Measurements from ENCODE around the gene MT1G.

Gene MT1G

DNA sequence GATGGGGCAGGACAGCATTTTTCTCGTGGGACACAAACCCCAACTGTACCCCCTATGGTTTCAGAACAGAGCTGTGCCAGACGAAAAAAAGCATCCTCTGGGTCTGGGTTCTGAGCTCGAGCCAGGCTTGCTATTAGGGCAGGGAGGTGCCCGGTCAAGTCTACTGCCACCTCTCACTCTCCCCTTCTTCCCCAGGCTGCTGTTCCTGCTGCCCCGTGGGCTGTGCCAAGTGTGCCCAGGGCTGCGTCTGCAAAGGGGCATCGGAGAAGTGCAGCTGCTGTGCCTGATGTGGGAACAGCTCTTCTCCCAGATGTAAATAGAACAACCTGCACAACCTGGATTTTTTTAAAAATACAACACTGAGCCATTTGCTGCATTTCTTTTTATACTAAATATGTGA lies 41.2 kb downstream of the MT1G start:
- TF ChIP-seq, protein P1, sequence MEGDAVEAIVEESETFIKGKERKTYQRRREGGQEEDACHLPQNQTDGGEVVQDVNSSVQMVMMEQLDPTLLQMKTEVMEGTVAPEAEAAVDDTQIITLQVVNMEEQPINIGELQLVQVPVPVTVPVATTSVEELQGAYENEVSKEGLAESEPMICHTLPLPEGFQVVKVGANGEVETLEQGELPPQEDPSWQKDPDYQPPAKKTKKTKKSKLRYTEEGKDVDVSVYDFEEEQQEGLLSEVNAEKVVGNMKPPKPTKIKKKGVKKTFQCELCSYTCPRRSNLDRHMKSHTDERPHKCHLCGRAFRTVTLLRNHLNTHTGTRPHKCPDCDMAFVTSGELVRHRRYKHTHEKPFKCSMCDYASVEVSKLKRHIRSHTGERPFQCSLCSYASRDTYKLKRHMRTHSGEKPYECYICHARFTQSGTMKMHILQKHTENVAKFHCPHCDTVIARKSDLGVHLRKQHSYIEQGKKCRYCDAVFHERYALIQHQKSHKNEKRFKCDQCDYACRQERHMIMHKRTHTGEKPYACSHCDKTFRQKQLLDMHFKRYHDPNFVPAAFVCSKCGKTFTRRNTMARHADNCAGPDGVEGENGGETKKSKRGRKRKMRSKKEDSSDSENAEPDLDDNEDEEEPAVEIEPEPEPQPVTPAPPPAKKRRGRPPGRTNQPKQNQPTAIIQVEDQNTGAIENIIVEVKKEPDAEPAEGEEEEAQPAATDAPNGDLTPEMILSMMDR (IDR thresholded peaks at IDR 0.05): no peak

DNA sequence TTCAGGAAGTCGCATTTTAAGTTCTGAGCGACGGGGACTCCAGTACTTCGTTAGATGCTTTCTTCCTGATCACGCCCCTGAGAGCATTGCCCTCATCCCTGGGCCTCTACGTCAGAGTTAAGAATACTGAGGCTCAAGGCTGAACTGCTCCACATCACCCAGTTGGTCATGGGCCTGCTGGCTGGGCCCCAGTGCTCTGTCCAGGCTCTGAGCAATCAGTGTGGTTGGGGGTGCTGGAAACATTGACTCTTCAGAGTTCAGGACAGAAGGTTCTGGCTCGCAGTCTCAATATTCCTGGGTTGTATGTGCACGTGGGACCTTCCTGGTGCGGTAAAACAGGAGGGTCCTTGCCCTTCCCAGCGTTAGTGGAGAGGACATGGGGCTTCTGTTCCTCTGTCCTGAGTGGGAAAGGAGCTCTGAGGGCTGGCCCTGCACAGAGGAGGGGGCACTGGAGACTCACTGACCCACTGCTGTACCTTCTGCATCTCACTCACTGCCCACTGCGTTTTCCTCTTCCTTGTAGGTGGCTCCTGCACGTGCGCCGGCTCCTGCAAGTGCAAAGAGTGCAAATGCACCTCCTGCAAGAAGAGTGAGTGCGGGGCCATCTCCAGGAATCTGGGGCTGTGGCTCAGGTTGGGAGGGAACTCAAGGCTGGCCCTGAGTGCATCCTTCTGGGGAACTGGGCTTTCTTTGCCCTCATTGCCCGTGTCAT lies 41.8 kb downstream of the MT1G start:
- TF ChIP-seq, protein P1 (IDR thresholded peaks at IDR 0.05): no peak

DNA sequence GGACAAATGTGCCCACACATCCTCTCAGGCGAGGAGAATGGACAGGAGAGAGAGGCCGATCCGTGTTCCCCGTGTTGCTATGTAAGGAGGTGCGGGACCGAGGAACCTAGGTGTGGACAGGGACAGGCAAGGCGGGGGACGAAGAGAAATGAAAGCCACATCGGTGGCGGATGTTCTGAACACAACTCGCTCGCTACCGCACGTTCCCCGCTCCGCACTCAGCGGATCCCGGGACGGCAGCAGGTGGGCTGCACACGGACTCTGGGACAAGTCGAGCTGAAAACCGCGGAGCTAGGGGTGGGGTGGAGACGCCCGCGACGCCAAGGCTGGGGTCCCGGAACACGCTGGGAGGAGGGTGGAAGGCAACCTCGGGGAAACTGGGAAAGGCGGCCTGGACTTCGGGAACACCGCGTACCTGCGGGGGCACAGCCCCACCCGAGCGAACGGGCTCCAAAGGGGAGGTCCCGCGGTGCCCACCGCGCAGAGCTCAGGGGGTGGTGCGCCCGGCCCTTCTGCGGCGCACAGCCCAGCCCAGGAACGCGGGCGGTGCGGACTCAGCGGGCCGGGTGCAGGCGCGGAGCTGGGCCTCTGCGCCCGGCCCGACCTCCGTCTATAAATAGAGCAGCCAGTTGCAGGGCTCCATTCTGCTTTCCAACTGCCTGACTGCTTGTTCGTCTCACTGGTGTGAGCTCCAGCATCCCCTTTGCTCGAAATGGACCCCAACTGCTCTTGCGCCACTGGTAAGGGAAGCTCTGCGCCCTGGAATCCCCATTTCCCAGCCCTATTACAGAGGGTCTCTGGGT lies 42.5 kb downstream of the MT1G start, which contains the start of gene MT1E:
MT1E (plus strand) TSS at position 642 of the 803 bp plus-strand sequence; CDS start at position 713, 71 bp downstream.
- TF ChIP-seq, protein P1 (IDR thresholded peaks at IDR 0.05): no peak

DNA sequence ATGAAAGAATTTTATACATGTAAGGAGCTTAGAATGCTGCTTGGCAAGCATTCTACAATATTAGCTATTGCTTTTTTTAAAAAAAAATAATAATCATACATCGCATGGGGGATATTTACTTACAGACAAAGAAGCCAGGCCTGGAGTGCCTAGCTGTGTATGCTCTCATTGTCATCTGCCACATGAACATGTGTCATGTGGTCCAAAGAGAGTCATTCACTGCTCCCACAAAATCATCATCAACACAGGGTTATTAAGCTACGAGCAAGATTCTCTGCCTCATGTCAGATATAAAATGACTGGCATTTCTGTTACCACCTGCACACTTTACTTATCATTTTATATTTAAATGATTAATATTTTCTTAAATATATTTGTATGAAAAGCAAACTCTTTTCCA lies 44.2 kb downstream of the MT1G start:
- TF ChIP-seq, protein P1 (IDR thresholded peaks at IDR 0.05): no peak

DNA sequence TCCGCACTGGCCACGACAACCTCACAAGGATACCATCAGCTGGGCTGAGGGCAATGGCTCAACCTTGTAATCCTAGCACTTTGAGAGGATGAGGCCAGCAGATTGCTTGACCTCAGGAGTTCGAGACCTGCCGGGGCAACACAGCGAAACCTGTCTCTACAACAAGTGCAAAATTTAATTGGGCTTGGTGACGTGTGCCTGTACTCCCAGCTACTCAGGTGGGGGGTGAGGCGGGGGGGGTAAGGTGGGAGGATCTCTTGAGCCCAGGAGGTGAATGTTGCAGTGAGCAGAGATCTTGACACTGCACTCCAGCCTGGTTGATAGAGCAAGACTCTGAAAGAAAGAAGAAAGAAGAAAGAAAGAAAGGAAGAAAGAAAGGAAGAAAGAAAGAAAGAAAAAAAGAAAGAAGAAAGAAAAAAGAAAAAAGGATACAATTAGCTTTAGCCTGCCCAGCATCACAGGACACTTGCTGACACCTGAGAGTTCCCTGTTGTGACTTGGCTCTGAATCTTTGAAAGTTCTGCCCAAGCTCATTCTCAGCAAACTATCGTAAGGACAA lies 47.4 kb downstream of the MT1G start:
- TF ChIP-seq, protein P1 (IDR thresholded peaks at IDR 0.05): no peak

DNA sequence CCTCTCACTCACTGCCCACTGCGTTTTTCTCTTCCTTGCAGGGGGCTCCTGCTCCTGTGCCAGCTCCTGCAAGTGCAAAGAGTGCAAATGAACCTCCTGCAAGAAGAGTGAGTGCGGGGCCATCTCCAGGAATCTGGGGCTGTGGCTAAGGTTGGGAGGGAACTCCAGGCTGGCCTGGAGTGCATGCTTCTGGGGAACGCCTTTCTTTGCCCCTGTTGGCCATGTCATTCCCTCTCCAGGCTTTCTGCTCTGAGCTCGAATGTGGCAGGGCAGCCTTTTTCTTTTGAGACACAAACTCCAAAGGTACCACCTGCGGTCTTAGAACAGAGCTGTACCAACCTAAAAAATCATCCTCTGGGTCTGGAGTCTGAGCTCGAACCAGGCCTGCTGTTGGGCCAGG lies 49.7 kb downstream of the MT1G start:
- TF ChIP-seq, protein P1 (IDR thresholded peaks at IDR 0.05): no peak

DNA sequence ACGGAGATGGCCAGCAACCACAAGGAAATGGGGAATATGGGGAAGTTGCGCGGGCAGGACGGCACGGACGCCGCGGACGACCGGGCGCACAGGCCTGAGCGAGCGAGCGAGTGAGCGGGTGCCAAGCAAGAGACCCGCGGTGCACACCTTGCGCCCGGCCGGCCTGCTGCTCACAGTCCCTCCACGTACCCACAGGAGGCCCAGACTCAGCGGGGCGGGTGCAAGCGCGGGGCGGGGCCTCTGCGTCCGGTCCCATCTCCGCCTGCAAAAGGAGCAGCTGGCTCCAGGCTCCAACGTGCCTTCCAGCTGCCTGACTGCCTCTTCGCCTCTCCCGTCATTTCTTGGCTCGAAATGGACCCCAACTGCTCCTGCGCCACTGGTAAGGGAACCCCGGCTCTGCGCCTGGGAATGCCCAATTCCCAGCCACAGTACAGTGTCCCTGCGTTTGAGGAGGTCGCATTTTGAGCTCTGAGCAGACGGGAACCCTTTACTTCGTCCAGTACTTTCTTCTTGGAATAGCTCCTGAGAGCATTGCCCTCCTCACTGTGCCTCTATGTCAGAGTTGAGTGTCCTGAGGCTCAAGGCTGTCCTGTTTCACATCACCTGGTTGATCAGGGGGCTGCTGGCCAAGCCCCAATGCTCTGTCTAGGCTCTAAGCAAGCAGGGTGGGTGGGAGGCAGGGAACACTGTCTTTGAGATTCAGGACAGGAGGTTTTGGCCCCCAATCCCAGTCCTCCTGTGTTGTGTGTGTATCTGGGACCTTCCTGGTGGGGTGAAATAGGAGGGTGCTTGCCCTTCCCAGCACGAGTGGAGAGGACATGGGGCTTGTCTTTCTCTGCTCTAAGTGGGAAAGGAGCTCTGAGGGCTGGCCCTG lies 50.4 kb downstream of the MT1G start:
- TF ChIP-seq, protein P1 (IDR thresholded peaks at IDR 0.05): no peak

Measured in LNCAP (cell line).